ENCODE results near the gene PLPPR3. TPM values are rescaled to one million over a fixed set of nuclear protein-coding genes. Genes with fewer than 3 reads are reported as not detected.

PLPPR3 gene
- polyA plus RNA-seq, 1 of the 3 experiments (the other 2 are of a cell fraction), result 1.6 TPM

GRCh38 chr19:805600-806550 lies 15.9 kb downstream of the PLPPR3 start:
- no peaks in the 10 kb centered on the region for H3K9me2 ChIP-seq
- DNase-seq, result peak; percentile 39
- H2AFZ ChIP-seq (ENCODE audit: low read depth), result no peak overlapping the region
- no peak overlapping the region for H3K27ac ChIP-seq (ENCODE audit: low read depth in 2 of 2, low read length in 1 of 2)
- no peak overlapping the region for H3K9ac ChIP-seq
- POLR2A ChIA-PET, result interaction anchor here (1.6 kb wide), 1 partner anchor 9 kb away, joined by 6 read pairs; no protein-coding TSS in a partner anchor
- H3K27me3 ChIP-seq (ENCODE audit: insufficient read depth), result no peaks in the 10 kb centered on the region
- TF ChIP-seq MEF2A (IDR thresholded peaks at IDR 0.05; ENCODE audit: borderline replicate concordance, low read depth) (no peak), GATA2 (CRISPR knock-in tag; IDR thresholded peaks at IDR 0.05) (no peak), FOSL2 (IDR thresholded peaks at IDR 0.05; ENCODE audit: borderline replicate concordance, low read depth) (no peak), RXRA (IDR thresholded peaks at IDR 0.05; ENCODE audit: borderline replicate concordance, low read depth) (no peak), MXI1 (IDR thresholded peaks at IDR 0.05; ENCODE audit: low read depth, low read length) (no peak), RFX5 (IDR thresholded peaks at IDR 0.05; ENCODE audit: low read length) (no peak)
- TF ChIP-seq, protein P1, sequence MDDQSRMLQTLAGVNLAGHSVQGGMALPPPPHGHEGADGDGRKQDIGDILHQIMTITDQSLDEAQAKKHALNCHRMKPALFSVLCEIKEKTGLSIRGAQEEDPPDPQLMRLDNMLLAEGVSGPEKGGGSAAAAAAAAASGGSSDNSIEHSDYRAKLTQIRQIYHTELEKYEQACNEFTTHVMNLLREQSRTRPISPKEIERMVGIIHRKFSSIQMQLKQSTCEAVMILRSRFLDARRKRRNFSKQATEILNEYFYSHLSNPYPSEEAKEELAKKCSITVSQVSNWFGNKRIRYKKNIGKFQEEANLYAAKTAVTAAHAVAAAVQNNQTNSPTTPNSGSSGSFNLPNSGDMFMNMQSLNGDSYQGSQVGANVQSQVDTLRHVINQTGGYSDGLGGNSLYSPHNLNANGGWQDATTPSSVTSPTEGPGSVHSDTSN (IDR thresholded peaks at IDR 0.05), result no peak
- no peak overlapping the region for H3K4me3 ChIP-seq (ENCODE audit: low read depth in 2 of 2, low read length in 1 of 2)
- H3K4me1 ChIP-seq (ENCODE audit: control insufficient read depth in 1 of 2, insufficient read depth in 2 of 2, low read depth in 1 of 2, low read length in 1 of 2), result peaks cover 13 to 17% of the 10 kb centered on the region in 2 experiments; a peak in 2 of 4 replicates
- H3K79me2 ChIP-seq (ENCODE audit: insufficient read depth), result peaks cover 90% of the 10 kb centered on the region
- CTCF ChIA-PET, result no interaction called here
- WGBS (ENCODE audit: low lambda C conversion rate), result 98% methylated on average over 30 of the region's 93 CpGs
- peaks cover 24% of the 10 kb centered on the region for H3F3A ChIP-seq (replicated peaks; ENCODE audit: insufficient read depth)
- H4K20me1 ChIP-seq (ENCODE audit: insufficient read depth), result peaks cover 100% of the 10 kb centered on the region
- peaks cover 49 to 79% of the 10 kb centered on the region in 2 experiments for H3K36me3 ChIP-seq (replicated peaks in 1 of 2; ENCODE audit: control insufficient read depth in 1 of 2, insufficient read depth in 2 of 2, low read length in 1 of 2)
- no peak overlapping the region for H3K4me2 ChIP-seq
- no peaks in the 10 kb centered on the region for H3K9me3 ChIP-seq

- 94% methylated on average over 8 of the region's 33 CpGs for WGBS (ENCODE audit: low lambda C conversion rate)
- peaks cover 97% of the 10 kb centered on the region for H3K79me2 ChIP-seq (ENCODE audit: insufficient read depth)
Measured at GRCh38 chr19:805166-805551, 16.6 kb downstream of the PLPPR3 start.

More at GRCh38 chr19:805166-805551, 16.6 kb downstream of the PLPPR3 start:
- no peak overlapping the region for H3K9ac ChIP-seq
- peaks cover 20 to 25% of the 10 kb centered on the region in 2 experiments; a peak in 2 of 4 replicates for H3K4me1 ChIP-seq (ENCODE audit: control insufficient read depth in 1 of 2, insufficient read depth in 2 of 2, low read depth in 1 of 2, low read length in 1 of 2)
- H2AFZ ChIP-seq (ENCODE audit: low read depth), result no peak overlapping the region
- H3K4me3 ChIP-seq (ENCODE audit: low read depth in 2 of 2, low read length in 1 of 2), result no peak overlapping the region
- no peak overlapping the region for H3K4me2 ChIP-seq
- ChIA-PET POLR2A (interaction anchor here (1.6 kb wide), 1 partner anchor 9 kb away, joined by 6 read pairs; no protein-coding TSS in a partner anchor), CTCF (no interaction called here)
- no peaks in the 10 kb centered on the region for H3K27me3 ChIP-seq (ENCODE audit: insufficient read depth)
- H3K36me3 ChIP-seq (replicated peaks in 1 of 2; ENCODE audit: control insufficient read depth in 1 of 2, insufficient read depth in 2 of 2, low read length in 1 of 2), result peaks cover 50 to 79% of the 10 kb centered on the region in 2 experiments
- H3F3A ChIP-seq (replicated peaks; ENCODE audit: insufficient read depth), result peaks cover 19% of the 10 kb centered on the region
- H3K9me3 ChIP-seq, result no peaks in the 10 kb centered on the region
- no peak for TF ChIP-seq GATA2 (CRISPR knock-in tag; IDR thresholded peaks at IDR 0.05)
- DNase-seq, result peak; percentile 42
- H3K27ac ChIP-seq (ENCODE audit: low read depth in 2 of 2, low read length in 1 of 2), result no peak overlapping the region; a peak in 1 of 4 replicates
- no peaks in the 10 kb centered on the region for H3K9me2 ChIP-seq
- peaks cover 100% of the 10 kb centered on the region for H4K20me1 ChIP-seq (ENCODE audit: insufficient read depth)
